RWPE1 (cell line): ENCODE results near the gene PINK1.

Experiments
- CTCF ChIA-PET: fragments of 350-600 bp; sonication (Branson Sonifier 250); formaldehyde crosslinking; extraction: SDS; loops from one replicate; lab custom pipeline; 2021; lab: Yijun Ruan, JAX
- POLR2A ChIA-PET: fragments of 400-600 bp; formaldehyde crosslinking; extraction: SDS; loops from one replicate; lab custom pipeline; 2020; ENCODE audit warnings: antibody characterized with exemption; ENCODE audit not compliant: low non-redundant PET; lab: Yijun Ruan, JAX
- DNase-seq: peaks from one replicate; pipeline ENCODE4 v3.0.0; 2012; ENCODE audit warnings: low spot score
- H3K27ac ChIP-seq: fragments of 450-650 bp; 2 replicates; pipeline ENCODE4 v1.5.1; 2017
- CTCF ChIP-seq: fragments of 450-650 bp; conservative IDR thresholded peaks from 2 replicates; pipeline ENCODE4 v1.5.1; 2017; ENCODE audit warnings: low read depth, mild to moderate bottlenecking

Gene PINK1

GRCh38 chr1:20609541-20609940 is 23.7 kb upstream of the PINK1 start:
- TF ChIP-seq CTCF, result no peak
- H3K27ac ChIP-seq, result no peak overlapping the region
- ChIA-PET POLR2A (no interaction called here), CTCF (interaction anchor here (0.8 to 1.2 kb wide), 2 partner anchors 10 to 30 kb away, joined by 3 to 5 read pairs; no protein-coding TSS in a partner anchor)
- DNase-seq, result no peak

DNA sequence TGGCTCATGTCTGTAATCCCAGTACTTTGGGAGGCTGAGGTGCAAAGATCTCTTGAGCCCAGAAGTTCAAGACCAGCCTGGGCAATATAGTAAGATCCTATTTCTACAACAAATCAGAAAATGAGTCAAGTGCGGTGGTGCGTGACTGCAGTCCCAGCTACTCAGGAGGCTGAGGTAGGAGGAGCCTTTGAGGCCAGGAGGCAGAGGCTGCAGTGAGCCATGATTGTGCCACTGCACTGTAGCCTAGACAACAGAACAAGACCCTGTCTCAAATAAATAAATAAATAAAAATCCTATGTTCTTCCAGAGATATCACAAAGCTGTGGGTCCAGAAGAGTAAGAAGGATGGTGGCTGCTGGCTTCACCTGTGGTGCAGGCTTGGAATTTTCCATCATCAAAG is 22.3 kb upstream of the PINK1 start:
- ChIA-PET CTCF (interaction anchor here (0.6 kb wide), 1 partner anchor 352 kb away, joined by 3 read pairs; no protein-coding TSS in a partner anchor), POLR2A (no interaction called here)
- DNase-seq, result no peak
- no peak for TF ChIP-seq CTCF
- peak overlapping the region; percentile 85; the same call in 1 of the 2 replicates for H3K27ac ChIP-seq

DNA sequence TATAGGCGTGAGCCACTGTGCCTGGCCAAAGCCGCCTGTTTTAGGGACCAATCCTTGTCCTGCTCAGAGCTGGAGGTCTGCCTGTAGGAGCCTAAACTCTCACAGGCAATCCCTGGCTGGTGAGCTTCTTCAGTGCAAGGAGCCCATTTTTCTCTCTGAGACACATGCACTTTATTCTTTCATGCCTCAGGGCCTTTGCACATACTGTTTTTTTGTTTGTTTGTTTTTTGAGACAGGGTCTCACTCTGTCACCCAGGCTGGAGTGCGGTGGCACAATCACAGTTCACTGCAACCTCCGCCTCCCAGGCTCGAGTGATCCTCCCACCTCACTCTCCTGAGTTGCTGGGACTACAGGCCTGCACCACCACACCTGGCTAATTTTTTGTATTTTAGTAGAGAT is 21.6 kb upstream of the PINK1 start:
- POLR2A ChIA-PET, result no interaction called here

GRCh38 chr1:20612221-20612746 is 21.0 kb upstream of the PINK1 start:
- no peak for DNase-seq
- POLR2A ChIA-PET, result interaction anchor here (0.6 kb wide), 1 partner anchor 11 kb away, joined by 7 read pairs; no protein-coding TSS in a partner anchor
- H3K27ac ChIP-seq, result peak overlapping the region; percentile 85
- CTCF ChIA-PET, result interaction anchor here (0.7 kb wide), 1 partner anchor 18 kb away, joined by 7 read pairs; no protein-coding TSS in a partner anchor
- TF ChIP-seq CTCF, result no peak

More for the DNA sequence above, 21.6 kb upstream of the PINK1 start:
- no peak for TF ChIP-seq CTCF
- CTCF ChIA-PET, result no interaction called here
- peak overlapping the region; percentile 85 for H3K27ac ChIP-seq
- no peak for DNase-seq

DNA sequence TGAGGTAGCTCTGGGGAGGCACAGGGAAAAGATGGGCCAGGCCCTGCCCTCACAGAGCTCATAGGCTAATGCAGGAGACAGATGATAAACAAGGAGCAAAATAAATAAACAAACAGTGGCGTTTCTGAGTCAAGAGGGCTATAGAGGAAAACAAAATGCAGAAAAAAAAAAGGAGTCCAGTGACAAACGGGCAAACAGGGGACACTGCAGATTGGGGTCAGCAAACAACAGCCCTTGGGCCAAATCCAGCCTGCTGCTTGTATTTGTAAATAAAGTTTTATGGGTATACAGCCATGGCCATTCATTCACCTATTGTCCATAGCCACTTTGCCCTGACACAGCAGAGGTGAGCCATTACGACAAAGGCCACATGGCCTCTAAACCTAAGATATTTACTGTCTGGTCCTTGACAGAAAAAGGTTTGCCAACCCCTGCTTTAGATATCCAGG is 19.1 kb upstream of the PINK1 start:
- CTCF ChIA-PET, result interaction anchor here (0.6 to 0.7 kb wide), 2 partner anchors 59 to 90 kb away, joined by 5 read pairs; no protein-coding TSS in a partner anchor
- TF ChIP-seq CTCF, result no peak
- no peak for DNase-seq
- H3K27ac ChIP-seq, result peak overlapping the region; percentile 85
- POLR2A ChIA-PET, result no interaction called here

- no peak overlapping the region; the same call in 1 of the 2 replicates for H3K27ac ChIP-seq
- ChIA-PET CTCF (no interaction called here), POLR2A (no interaction called here)
- no peak for TF ChIP-seq CTCF
- DNase-seq, result no peak
Measured at GRCh38 chr1:20615946-20616846, 17.1 kb upstream of the PINK1 start.
